NCI-H1092 treated with DMSO at 0.1 percent for 48 hours (cell line): Measurements from ENCODE around the gene ZMIZ1.

ENCODE experiments used
- DNase-seq: peaks from one replicate; lab custom pipeline; 2025; lab: John Stamatoyannopoulos, UW

Gene ZMIZ1

DNA sequence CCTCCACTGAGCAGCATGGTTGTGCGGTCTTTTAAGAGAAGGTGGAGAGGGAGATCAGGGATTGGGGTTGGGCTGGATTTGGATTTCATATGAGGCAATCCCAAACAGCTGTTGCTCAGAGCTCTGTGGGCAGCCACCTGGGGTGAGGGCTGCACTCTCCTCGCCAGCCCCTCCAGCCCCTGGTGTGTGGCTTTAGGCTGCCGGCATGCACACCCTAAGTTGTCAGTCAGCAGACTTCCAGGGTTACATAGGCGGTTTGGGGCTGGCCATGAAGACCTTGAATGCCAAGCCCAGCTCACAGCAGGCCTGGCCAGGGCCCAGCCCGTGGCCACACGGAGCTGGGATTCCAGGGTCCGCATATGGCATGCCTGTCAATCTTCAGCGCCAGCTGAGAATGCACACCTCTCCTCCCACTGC is 54.8 kb downstream of the ZMIZ1 start:
- no peak for DNase-seq

DNA sequence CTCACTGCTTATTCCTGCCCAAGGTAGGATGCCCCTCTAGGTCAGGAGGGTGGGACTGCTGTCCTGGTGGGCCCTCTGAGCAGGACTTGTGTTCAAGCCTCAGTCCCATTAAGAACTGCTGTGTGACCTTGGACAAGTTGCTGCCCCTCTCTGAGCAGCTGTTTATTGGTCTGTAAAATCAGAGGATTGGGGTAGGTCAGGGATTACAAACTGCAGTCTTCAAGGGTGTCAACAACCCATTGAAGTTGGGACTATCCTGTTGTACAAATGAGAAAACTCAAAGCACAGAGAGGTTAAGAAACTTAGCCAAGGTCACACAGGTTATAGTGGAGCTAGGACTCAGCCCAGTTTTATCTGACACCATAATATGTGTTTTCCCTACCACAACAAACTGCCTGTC is 55.3 kb downstream of the ZMIZ1 start:
- DNase-seq = no peak

DNA sequence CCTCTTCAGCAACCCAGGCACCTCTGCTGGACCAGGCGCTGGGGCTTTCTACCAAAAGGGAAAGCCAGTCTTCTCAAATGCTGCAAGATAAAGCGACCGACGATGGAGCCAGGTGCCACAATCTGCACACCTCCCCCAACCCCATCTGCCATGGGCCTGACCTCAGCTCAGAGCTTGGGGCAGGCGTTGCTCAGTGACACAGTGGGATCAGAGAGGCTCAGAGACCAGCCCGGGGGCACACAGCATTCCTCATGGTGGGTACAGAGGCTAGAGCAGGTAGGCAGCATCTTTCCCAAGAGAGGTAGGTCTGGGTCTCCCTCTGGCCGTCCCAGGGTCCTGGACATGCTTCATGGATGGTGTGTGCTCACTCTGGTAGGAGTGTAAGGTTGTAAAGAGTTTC is 56.3 kb downstream of the ZMIZ1 start:
- DNase-seq = no peak

DNA sequence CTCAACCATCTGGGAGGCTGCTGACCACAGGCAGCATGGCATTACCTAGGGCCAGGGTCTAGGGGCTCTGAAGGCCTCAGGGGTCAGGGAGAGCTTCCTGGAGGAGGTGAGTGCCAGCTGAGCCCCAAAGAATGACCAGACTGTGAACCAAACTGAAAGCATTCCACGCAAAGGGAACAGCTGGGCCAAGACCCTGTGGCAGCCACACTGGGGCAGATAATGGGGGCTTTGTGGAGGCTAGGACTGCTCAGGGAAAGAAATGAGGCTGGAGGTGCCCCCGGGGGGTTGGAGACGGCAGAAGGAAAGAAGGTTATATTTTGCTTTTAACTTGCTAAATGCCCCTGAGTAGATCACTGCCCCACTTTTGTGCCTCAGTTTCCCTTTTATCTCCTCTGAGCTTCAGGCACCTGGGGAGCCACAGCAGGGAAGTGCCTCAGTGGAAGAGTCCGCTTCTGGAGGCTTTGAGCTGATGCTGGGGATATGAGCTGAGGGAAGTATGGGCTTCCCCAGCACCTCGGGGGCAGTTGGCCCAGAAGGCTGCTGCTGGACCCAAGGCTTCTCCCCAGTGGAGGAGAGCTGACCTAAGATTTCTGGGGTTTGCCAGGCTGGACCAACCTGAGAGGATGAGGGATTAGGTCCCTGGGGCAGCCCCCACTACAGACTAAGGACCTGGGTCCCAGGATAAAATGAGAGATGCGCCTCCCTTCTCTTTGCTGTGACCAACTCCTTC is 57.8 kb downstream of the ZMIZ1 start:
- DNase-seq = no peak

DNA sequence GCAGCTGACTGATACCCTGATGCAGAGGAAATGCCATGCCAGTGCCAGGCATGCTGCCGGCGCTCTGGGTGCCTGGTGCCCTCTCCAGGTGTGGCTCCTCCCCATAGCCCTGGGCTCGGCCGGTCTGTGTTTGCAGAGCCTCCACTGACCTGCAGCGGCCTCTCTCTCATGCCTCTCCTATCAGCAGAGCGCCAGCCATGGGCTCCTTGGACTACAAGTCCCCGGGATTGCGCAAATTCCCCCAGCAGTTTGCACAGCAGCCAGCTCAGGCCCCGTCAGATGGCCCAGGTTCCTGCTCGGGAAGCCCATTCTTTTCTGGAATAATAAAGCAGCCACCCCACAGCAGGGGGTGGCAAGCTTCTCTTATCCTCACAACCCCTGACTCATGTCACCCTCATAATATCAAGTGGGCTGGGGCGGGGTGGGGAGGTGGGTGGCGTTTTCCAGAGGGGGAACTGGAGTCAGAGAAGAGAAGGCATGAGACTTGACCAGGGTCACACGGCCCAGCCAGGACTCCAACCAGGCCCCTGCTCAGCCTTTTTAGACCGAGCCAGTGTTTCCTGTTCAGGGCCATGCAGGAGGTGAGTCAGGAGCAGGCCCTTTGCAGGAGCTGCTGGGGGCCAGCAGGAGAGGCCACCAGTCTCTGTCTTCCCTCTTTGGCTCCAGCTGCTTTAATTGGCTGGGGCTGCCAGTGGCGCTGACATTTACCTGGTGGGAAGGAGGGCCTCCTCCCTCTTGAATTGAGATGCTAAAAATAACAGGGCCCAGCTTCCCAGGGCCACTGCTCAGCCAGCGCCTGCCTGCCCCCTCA is 58.6 kb downstream of the ZMIZ1 start:
- DNase-seq = no peak

DNA sequence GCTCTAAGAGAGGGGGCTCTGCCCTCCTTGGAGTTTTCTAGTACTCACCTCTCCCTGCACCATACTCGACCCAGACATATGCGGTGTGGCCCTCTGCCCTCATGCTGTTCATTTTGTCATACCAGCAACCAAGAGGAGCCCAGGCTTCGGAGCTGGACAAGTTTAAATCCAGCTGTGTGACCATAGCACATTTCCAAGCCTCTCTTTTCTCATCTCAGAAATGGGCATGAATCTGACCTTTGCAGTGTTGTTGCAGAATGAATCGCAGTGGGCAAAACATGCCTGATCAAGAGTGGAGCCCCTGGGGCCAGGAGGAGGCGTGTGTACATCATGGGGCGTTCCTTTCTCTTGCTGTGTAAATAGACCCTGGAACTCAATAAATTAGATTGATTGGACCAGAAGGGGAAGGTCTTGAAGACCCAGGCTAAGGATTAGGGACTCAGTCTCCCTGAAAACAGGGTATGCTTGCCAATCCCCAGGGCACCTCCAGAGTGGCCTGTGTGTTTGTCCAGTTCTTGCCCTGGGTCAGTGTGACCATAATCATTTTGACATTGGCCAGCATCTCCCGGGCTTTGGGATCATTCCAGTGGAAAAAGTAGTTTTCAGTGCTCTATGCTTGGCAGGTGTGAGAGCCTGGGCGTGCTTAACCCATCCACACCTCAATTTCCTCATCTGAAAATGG is 59.6 kb downstream of the ZMIZ1 start:
- DNase-seq = no peak

DNA sequence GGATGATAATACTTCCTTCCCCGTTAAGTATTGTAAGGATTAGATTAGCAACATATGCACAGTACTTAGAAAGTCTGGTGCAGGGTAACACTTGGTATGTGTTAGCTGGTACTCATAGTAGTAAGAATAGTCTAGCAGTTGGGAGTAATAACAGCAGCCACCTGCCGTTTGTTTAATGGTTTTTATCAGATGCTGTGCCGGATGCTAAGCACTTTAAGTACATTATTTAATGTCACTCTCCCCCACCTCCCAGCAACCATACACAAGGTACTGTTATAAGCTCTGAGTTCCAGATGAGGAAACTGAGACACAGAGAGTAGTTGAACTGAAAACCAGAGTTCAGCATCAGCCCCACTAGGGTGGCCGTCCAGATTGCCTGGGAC is 60.1 kb downstream of the ZMIZ1 start:
- no peak for DNase-seq

DNA sequence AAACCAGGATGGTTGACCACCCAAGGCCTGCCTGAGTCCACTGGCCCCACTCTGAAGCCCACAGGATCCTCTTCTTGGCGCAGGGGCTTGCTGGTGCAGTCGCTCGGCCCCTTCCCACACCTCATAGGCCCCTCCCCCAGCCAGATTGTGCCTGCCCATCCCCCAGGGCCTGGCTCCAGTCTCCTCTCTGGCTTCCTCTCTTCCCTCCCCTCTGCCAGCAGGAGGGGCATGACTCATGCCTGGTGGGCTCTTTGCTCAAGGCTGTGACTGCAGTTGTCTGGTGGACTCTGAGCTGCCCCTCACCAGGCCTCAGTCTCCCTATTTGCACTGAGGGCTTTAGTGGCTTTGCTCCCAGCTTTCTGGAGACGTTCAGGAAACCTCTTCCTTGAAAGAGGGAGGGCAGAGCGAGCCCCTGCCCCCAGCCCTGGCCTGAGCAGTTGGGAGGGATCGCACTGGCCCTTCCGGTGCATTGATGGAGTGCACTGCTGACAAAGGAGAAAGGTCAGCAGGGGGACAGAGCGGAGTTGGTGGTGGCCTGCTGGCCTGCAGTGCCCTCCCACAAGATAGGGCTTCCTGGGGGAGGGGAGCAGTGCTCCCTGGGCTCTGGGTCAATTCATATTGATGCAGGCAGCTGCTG is 60.7 kb downstream of the ZMIZ1 start:
- DNase-seq = no peak

DNA sequence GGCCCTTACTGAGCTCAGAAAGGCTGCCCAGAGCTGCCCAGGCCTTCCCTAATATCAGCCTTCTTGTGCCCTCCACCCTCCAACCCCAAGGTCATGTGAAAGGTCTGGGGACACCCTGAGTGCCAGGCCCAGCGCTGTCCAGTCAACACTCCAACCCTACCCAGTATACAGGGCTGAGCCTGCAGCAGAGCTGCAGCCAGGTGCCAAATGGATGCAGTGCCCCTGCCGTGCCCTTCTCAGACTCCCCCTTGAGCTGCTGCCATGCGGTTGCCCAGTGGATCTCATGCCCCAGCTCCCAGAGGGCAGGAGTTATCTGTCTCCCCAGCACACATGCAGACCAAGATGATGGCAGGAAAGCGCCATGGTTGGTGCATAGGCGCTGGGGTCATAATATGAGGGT is 61.5 kb downstream of the ZMIZ1 start:
- DNase-seq = no peak

DNA sequence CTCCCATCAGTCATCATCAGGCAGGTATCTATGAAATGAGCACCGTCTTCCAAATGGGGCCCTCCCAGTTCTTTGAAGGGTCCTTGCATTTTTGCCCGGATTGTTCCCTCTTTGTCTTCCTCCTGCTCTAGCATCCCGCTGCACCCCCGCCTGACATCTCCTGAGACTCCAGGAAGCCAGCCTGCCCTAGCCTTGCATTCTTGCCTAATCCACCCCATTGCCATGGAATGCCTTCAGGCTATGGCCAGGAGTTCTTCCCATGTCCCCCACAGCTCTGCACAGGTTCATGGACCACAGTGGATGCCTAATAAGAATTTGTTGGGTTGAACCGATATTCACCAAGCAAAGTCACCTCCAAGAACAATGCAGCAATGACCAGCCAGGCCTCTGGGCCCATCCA is 62.1 kb downstream of the ZMIZ1 start:
- DNase-seq = no peak

DNA sequence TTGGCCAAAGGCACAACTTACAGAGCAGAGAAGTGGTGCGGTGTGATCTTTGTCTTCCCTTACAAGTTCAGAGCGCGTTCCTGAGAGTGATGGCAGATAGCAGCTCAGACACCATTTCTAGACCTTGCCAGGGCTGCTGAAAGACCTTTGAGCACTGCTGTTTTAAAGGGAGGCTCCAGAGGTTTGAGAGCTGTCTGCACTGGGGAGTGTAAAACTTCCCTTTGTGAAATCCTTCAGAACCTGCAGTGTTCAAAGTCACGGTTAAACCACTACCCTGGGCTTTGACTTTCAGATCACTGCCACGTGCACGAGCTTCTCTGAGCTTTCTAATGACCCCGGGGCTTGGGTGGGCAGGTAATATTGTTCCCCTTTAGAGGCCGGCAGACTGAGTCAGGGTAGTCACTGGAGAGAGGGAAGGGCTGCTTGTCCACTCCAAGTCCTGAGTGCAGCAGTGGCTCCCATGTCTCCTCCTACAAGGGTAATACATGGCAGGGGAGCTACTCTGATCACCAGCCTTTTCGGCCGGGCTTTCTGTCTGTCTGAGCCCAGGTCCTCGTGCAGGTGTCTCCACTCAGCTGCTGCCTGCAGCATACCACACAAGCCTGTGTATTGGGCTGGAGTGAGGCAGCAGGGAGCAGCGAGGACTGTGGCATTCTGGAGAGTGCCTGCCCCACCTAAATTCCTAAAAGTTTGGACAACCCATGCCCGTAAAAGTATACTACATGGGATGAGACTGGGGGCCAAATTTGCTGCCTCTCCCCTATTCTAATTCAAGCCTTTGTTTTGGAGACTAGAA is 63.3 kb downstream of the ZMIZ1 start:
- no peak for DNase-seq

DNA sequence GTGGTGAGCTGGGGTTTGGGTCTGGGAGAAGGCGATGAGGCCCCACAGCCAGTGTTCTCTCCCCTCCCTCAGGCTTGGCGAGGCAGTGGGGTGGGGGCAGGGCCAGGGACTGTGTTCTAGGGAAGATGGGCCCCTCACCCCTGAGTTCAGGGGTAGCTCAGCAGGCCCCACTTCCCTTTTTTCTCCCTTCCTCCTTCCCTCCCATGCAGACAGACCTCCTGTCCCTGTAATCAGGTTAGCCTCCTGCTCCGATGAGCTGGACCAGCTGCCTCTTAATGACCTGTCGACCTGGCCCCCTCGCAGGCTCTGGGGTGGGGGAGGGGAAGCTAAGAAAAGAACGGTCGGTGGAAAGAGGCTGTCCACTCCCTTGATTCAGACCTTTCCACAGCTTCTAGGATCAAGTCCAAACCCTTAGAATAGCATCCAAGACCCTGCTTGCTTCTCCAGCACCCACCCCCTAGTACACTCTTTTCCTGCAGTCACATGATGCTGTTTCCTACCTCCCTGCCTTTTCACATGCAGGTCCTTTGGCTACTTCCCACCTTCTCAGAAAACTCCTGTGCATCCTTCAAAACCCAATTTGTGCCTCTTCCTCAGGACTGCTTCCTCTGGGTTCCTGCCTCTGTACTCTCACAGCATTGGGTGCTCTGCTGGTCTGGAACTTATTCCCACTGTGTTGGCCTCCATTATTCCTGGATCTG is 64.1 kb downstream of the ZMIZ1 start:
- no peak for DNase-seq

DNA sequence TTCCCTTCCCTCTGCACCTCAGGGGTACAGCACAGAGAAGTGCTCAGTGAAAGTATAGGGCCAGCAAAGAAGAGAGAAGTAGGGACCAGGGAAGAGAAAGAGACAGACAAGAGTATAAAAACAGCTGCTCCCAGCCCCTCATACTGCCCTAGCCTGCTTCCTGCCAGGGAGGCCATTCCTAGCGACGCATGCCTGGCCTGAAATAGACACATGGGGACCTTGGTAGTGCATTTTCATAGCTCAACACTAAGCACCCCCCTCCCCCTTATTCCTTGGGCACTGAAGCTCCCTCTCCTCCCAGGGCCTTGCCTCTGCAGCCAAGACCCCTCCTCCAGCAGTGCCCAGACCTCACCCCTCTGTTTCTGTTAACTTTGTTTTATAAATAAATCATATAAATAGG is 64.7 kb downstream of the ZMIZ1 start:
- DNase-seq = no peak

DNA sequence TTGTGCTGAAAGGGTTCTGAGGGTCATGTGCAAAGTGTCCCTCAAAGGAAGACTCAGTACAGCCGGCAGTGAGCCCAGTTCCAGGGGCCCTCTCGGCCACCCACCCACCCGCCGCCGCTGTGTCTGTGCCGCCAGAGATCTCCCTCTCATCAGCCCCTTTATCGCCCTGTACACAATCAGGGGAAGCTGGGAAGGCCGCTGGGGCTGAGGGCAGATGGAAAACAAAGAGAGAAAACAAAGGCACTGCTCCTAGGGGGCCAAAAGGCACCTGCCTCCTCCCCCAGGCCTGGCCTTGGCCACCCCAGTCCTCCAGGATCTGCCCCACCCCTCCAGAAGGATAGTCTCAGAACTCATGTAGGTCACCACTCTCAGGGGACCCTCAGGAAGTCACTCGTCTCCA is 67.0 kb downstream of the ZMIZ1 start:
- DNase-seq = no peak

DNA sequence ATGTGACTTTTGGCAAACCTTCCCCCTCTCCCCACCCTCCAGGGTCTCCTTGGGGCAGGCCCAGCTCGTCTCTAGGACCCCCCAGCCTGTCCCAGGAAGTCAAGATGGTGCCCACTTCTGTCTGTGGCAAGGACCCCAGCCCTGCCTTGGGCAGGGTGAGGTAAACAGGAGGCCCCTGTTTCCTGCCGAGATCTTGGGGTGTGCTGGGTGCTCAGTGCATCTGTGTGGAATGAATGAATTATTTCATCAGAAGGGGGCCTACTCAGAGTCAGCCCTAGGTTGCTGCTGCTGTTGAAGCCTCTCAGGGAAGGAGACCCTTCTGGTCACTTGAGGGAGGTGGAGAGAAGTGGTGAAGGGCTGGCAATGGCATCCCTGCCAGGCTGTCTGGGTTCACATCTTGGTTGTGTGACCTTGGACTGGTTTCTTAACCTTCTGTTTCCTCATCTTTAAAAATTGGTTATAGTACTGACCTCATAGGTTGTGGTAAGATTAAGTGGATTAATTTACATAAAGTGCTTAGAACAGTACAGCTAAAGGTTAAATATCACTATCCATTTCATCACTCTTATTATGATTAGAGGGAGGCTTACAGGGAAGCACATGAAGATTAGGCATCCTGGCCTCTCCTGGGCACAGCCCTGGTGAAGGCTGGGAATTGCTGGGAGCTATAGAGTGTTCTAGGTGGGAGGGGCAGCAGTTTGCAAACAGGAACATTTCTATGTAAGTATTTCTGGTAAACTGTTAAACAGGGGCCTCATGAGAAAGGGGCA is 67.7 kb downstream of the ZMIZ1 start:
- DNase-seq = no peak

DNA sequence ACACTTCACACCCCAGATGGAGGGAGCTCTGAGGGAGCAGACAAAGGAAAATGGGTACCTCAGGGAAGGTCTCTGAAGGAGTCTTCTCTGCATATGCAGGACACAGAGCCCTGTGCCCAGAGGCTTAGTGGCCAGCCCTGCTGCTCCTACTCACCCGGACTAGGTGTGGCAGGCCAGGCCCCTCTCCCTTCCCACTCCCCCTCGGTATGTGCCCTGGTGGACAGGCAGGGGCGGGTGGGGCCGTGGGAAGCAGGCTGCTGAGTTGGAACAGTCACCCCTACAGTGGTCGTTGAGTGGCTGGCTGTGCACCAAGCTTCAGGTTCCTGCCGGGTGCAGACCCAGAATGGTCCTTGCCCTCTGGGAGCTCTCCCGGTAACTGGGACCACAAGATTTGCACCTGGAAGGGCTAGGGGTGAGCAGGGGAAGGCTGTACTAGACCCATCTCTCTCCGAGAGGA is 68.6 kb downstream of the ZMIZ1 start:
- DNase-seq = no peak

DNA sequence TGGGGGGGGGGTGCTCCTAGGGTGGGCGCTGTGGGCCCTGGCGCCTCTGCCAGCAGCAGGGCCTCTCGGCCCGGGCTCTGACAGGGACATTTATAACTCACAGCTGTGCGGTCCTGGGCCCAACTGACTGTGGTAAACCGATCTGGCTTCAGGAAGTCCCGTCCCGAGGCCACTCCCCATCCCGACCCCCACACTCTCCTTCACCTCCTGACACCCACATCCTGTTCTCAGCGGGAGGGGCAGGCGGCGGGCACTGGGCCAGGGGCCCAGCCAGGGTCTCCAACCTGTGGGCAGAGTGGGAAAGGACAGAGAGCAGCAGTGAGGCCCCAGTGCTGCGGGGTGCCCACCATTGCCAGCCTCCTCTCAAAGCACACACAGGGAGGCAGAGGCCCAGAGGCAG is 69.1 kb downstream of the ZMIZ1 start:
- DNase-seq = no peak

DNA sequence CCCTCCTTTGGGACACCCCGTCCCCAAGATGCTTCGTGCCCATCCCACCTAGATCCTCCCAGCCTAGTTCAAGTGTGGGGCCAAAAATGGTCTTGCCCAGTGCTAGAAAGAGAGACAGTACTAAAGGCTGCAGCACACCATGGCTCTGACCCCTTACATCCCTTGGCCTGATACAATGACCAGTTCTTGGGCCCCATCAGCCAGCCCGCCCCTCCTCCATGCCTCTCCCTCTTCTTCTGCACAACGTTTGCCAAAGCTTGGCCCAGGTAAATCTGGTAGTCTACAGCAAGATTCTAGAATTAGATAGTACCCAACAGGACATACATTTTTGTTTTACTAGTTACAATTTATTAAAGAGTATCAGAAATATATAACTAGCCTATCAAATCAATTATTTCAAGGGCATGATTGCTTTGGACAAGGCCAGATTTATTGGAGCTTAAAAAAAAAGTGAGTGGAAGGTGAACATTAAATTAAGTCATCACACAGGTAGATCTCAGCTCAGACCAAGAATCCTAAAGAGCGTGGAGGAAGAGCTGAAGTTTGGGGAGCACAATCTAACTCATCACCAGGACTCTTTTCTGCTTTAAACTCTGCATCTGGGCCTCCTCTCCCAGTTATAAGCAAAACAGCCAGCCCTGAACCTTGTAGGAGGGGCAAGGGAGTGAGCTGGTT is 69.8 kb downstream of the ZMIZ1 start:
- no peak for DNase-seq

DNA sequence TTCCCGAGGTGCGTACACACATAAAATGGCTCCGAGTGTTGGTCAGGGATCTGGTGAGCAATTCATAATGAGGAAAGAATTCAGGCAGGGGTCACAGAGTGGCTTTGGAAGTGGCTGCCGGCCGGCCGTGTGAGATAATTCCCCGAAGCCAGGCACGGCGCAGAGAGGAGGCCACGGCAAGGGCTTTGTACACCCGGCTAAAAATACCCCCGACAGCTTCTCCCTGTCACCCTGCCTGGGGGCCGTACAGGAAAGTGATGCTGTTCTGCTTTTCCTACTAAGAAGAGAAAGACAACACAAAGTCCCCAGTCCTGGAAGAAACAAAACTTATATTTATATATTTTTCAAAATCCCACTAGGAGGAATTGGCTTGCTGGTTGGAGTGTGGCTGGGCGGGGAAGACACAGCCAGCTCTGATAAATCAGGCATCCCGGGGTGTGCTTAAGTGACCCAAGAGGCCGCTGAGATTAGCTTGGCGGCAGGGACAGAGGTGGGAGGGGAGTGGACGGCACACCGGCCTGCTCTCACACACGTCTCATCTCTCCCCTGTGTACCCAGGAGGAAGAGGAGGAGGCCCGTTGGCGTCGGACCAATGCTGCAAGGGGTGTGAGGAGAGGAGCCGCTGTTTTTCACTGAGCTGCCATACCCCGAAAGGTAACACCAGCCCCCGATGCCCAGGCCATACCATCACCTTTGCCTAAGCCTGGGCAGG is 70.5 kb downstream of the ZMIZ1 start:
- DNase-seq = no peak
